Mesenchymal stem cell (in vitro differentiated cells and primary cell): ENCODE data around the gene GARRE1.

Experiments used
- DNase-seq: peaks from one replicate; pipeline ENCODE4 v3.0.0-alpha.2; 2013
- H2AFZ ChIP-seq: one replicate; pipeline ENCODE4 v1.6.1; 2013; ENCODE audit warnings: low read depth, mild to moderate bottlenecking, control low read depth, inconsistent platforms, low read length, moderate library complexity
- H2AK5ac ChIP-seq: 2 replicates; pipeline ENCODE4 v1.6.1; 2013; ENCODE audit warnings: low read length, moderate library complexity, mild to moderate bottlenecking, inconsistent platforms; ENCODE audit not compliant: severe bottlenecking
- H2BK120ac ChIP-seq: one replicate; pipeline ENCODE4 v1.6.1; 2013; ENCODE audit warnings: low read depth, mild to moderate bottlenecking, inconsistent platforms, low read length, moderate library complexity
- H2BK12ac ChIP-seq, 2 experiments: one replicate each; pipeline ENCODE4 v1.6.1; 2013; ENCODE audit warnings: inconsistent platforms in 2 of 2, low read length in 2 of 2, mild to moderate bottlenecking in 2 of 2, moderate library complexity in 2 of 2, control low read depth in 1 of 2
- H2BK15ac ChIP-seq: one replicate; pipeline ENCODE4 v1.6.1; 2013; ENCODE audit warnings: mild to moderate bottlenecking, low read depth, inconsistent platforms; ENCODE audit not compliant: poor library complexity, severe bottlenecking
- H2BK5ac ChIP-seq: 2 replicates; pipeline ENCODE4 v1.6.1; 2013; ENCODE audit warnings: low read depth, mild to moderate bottlenecking, low read length, control low read depth, inconsistent platforms; ENCODE audit not compliant: poor library complexity, severe bottlenecking
- H3K14ac ChIP-seq, 2 experiments: one replicate each; pipeline ENCODE4 v1.6.1; 2013; ENCODE audit warnings: inconsistent platforms in 2 of 2, low read length in 2 of 2, control low read depth in 1 of 2, mild to moderate bottlenecking in 1 of 2, moderate library complexity in 1 of 2
- H3K18ac ChIP-seq, 2 experiments: one replicate each; pipeline ENCODE4 v1.6.1; 2013; ENCODE audit warnings: inconsistent platforms in 2 of 2, low read length in 2 of 2, control low read depth in 1 of 2, low read depth in 1 of 2, mild to moderate bottlenecking in 1 of 2
- H3K23ac ChIP-seq, 2 experiments: one replicate each; pipeline ENCODE4 v1.6.1; 2013; ENCODE audit warnings: inconsistent platforms in 2 of 2, low read length in 2 of 2, mild to moderate bottlenecking in 2 of 2, moderate library complexity in 2 of 2, control low read depth in 1 of 2
- H3K27ac ChIP-seq: 2 replicates; pipeline ENCODE4 v1.5.1; 2013; ENCODE audit warnings: mild to moderate bottlenecking, moderate library complexity, low read length, control low read depth, inconsistent platforms; ENCODE audit not compliant: poor library complexity, severe bottlenecking
- H3K27me3 ChIP-seq, 2 experiments: 2 replicates each; pipeline versions ENCODE4 v1.6.1 to v1.7.0; 2013; ENCODE audit warnings: low read length in 2 of 2, mild to moderate bottlenecking in 2 of 2, moderate library complexity in 2 of 2, control low read depth in 1 of 2, inconsistent platforms in 1 of 2; ENCODE audit not compliant: control insufficient read depth in 1 of 2, insufficient read depth in 1 of 2
- H3K36me3 ChIP-seq, 2 experiments: 2 replicates each; pipeline versions ENCODE4 v1.6.1 to v1.7.0; 2013; ENCODE audit warnings: low read length in 2 of 2, control low read depth in 1 of 2, inconsistent platforms in 1 of 2, low read depth in 1 of 2, mild to moderate bottlenecking in 1 of 2; ENCODE audit not compliant: insufficient read depth in 2 of 2, control insufficient read depth in 1 of 2
- H3K4ac ChIP-seq, 2 experiments: one replicate each; pipeline ENCODE4 v1.6.1; 2013; ENCODE audit warnings: inconsistent platforms in 2 of 2, low read length in 2 of 2, mild to moderate bottlenecking in 2 of 2, moderate library complexity in 2 of 2, control low read depth in 1 of 2, low read depth in 1 of 2
- H3K4me1 ChIP-seq: 2 replicates; pipeline ENCODE4 v1.6.1; 2013; ENCODE audit warnings: low read depth, low read length, control low read depth; ENCODE audit not compliant: control insufficient read depth, insufficient read depth
- H3K4me2 ChIP-seq: 2 replicates; pipeline ENCODE4 v1.6.1; 2013; ENCODE audit warnings: low read length, mild to moderate bottlenecking, inconsistent platforms; ENCODE audit not compliant: poor library complexity, severe bottlenecking
- H3K4me3 ChIP-seq, 2 experiments: 2 replicates each; pipeline versions ENCODE4 v1.5.1 to v1.7.0; 2013; ENCODE audit warnings: low read length in 2 of 2, mild to moderate bottlenecking in 2 of 2, control low read depth in 1 of 2, low read depth in 1 of 2; ENCODE audit not compliant: insufficient read depth in 1 of 2
- H3K79me1 ChIP-seq: replicated peaks from 2 replicates; pipeline ENCODE4 v1.6.1; 2013; ENCODE audit warnings: mild to moderate bottlenecking, control low read depth, low read length, inconsistent platforms; ENCODE audit not compliant: poor library complexity, severe bottlenecking
- H3K9ac ChIP-seq: 2 replicates; pipeline ENCODE4 v1.7.0; 2013; ENCODE audit warnings: mild to moderate bottlenecking, low read length, moderate library complexity
- H3K9me3 ChIP-seq: 2 replicates; pipeline ENCODE4 v1.7.0; 2013; ENCODE audit warnings: mild to moderate bottlenecking, low read length; ENCODE audit not compliant: control insufficient read depth
- H4K8ac ChIP-seq: one replicate; pipeline ENCODE4 v1.6.1; 2013; ENCODE audit warnings: inconsistent platforms, mild to moderate bottlenecking, low read length, moderate library complexity
- H4K91ac ChIP-seq: one replicate; pipeline ENCODE4 v1.6.1; 2013; ENCODE audit warnings: mild to moderate bottlenecking, low read length, inconsistent platforms
- whole genome bisulfite sequencing: methylation state at CpG from one replicate; pipeline ENCODE4 v1.1.7; 2013; ENCODE audit warnings: mixed read lengths; 5-methylcytosine and 5-hydroxymethylcytosine counted together

The GARRE1 gene

GRCh38 chr19:34295103-34295502 is 40.7 kb downstream of the GARRE1 start:
- Histone ChIP-seq H3K27ac (no peak overlapping the region), H3K9me3 (no peaks in the 10 kb centered on the region), H2AK5ac (no peak overlapping the region), H3K27me3 (no peaks in the 10 kb centered on the region), H3K79me1 (peaks cover 27% of the 10 kb centered on the region), H3K4me1 (no peaks in the 10 kb centered on the region), H3K4me2 (no peak overlapping the region), H3K23ac (no peak overlapping the region), H2AFZ (no peak overlapping the region), H3K4ac (no peak overlapping the region), H2BK15ac (no peak overlapping the region), H2BK12ac (no peak overlapping the region), H2BK5ac (no peak overlapping the region), H3K14ac (no peak overlapping the region), H3K4me3 (no peak overlapping the region), H2BK120ac (no peak overlapping the region), H4K91ac (no peak overlapping the region), H3K36me3 (peaks cover 0 to 5% of the 10 kb centered on the region in 2 experiments), H3K9ac (no peak overlapping the region), H4K8ac (no peak overlapping the region), H3K18ac (no peak overlapping the region)
- DNase-seq: no peak

GRCh38 chr19:34298891-34299520 is 44.7 kb downstream of the GARRE1 start:
- Histone ChIP-seq H4K8ac (no peak overlapping the region), H3K4me2 (no peak overlapping the region), H3K4ac (no peak overlapping the region), H3K4me1 (no peaks in the 10 kb centered on the region), H3K18ac (no peak overlapping the region), H3K4me3 (no peak overlapping the region), H2BK15ac (no peak overlapping the region), H3K14ac (no peak overlapping the region), H3K36me3 (peaks cover 15 to 17% of the 10 kb centered on the region in 2 experiments), H2AFZ (no peak overlapping the region), H3K9me3 (no peaks in the 10 kb centered on the region), H3K23ac (no peak overlapping the region), H2BK120ac (no peak overlapping the region), H2BK12ac (no peak overlapping the region), H3K27ac (no peak overlapping the region), H2BK5ac (no peak overlapping the region), H2AK5ac (no peak overlapping the region), H3K27me3 (no peaks in the 10 kb centered on the region), H4K91ac (no peak overlapping the region), H3K79me1 (peaks cover 31% of the 10 kb centered on the region), H3K9ac (no peak overlapping the region)
- DNase-seq: no peak
- 96% methylated on average over 8 of the region's 10 CpGs for WGBS

GRCh38 chr19:34299576-34299975 is 45.2 kb downstream of the GARRE1 start:
- H3K4me1 ChIP-seq: no peaks in the 10 kb centered on the region
- H4K91ac ChIP-seq: no peak overlapping the region
- no peaks in the 10 kb centered on the region for H3K27me3 ChIP-seq
- no peak overlapping the region for H3K14ac ChIP-seq
- H2BK5ac ChIP-seq: no peak overlapping the region
- no peak overlapping the region for H2AFZ ChIP-seq
- no peak overlapping the region for H3K4me2 ChIP-seq
- H3K4me3 ChIP-seq: no peak overlapping the region
- H3K27ac ChIP-seq: no peak overlapping the region
- H3K23ac ChIP-seq: no peak overlapping the region
- H3K4ac ChIP-seq: no peak overlapping the region
- no peak overlapping the region for H3K9ac ChIP-seq
- H2BK12ac ChIP-seq: no peak overlapping the region
- H4K8ac ChIP-seq: no peak overlapping the region
- H3K9me3 ChIP-seq: no peaks in the 10 kb centered on the region
- no peak overlapping the region for H2BK120ac ChIP-seq
- no peak overlapping the region for H3K18ac ChIP-seq
- H2BK15ac ChIP-seq: no peak overlapping the region
- 96% methylated on average over 5 of the region's 5 CpGs for WGBS
- H2AK5ac ChIP-seq: no peak overlapping the region
- H3K36me3 ChIP-seq: peaks cover 15 to 17% of the 10 kb centered on the region in 2 experiments
- H3K79me1 ChIP-seq: peaks cover 29% of the 10 kb centered on the region
- no peak for DNase-seq

- H2AK5ac ChIP-seq: no peak overlapping the region
- no peaks in the 10 kb centered on the region for H3K27me3 ChIP-seq
- H3K14ac ChIP-seq: no peak overlapping the region
- peaks cover 27% of the 10 kb centered on the region for H3K79me1 ChIP-seq
- H3K4me1 ChIP-seq: peaks cover under 1% of the 10 kb centered on the region
- H3K23ac ChIP-seq: no peak overlapping the region
- no peak overlapping the region for H2BK15ac ChIP-seq
- H4K8ac ChIP-seq: no peak overlapping the region
- H3K4me3 ChIP-seq: no peak overlapping the region
- no peak overlapping the region for H3K4ac ChIP-seq
- H3K9ac ChIP-seq: no peak overlapping the region
- H3K36me3 ChIP-seq: peaks cover 15 to 21% of the 10 kb centered on the region in 2 experiments
- WGBS: 96% methylated on average over 13 of the region's 13 CpGs
- no peak overlapping the region for H2BK120ac ChIP-seq
- H4K91ac ChIP-seq: no peak overlapping the region
- H2AFZ ChIP-seq: no peak overlapping the region
- DNase-seq: no peak
- no peaks in the 10 kb centered on the region for H3K9me3 ChIP-seq
- H3K18ac ChIP-seq: no peak overlapping the region
- H3K27ac ChIP-seq: no peak overlapping the region
- H3K4me2 ChIP-seq: no peak overlapping the region
- no peak overlapping the region for H2BK5ac ChIP-seq
- no peak overlapping the region for H2BK12ac ChIP-seq
Measured at GRCh38 chr19:34300380-34300779, 46.0 kb downstream of the GARRE1 start.
